GM23248 (cell line): Measurements from ENCODE around the gene LSM3. TPM values are rescaled to one million over a fixed set of nuclear protein-coding genes. Genes with fewer than 3 reads are reported as not detected.

ENCODE experiments used
- DNase-seq: peaks from one replicate; pipeline ENCODE4 v3.0.0-alpha.2; 2015
- H2AFZ ChIP-seq: fragments of 200-600 bp; sonication (generic); 2 replicates; pipeline ENCODE4 v1.6.1; 2016; ENCODE audit warnings: antibody characterized with exemption
- H3F3A ChIP-seq: fragments of 200-600 bp; sonication (generic); 2 replicates; pipeline ENCODE4 v1.6.1; 2016; ENCODE audit warnings: mild to moderate bottlenecking, antibody characterized with exemption, mixed run types; ENCODE audit not compliant: insufficient read depth
- H3K27ac ChIP-seq: fragments of 200-600 bp; sonication (generic); 2 replicates; pipeline ENCODE4 v1.5.1; 2016; ENCODE audit warnings: mild to moderate bottlenecking
- H3K27me3 ChIP-seq: fragments of 200-600 bp; sonication (generic); replicated peaks from 2 replicates; pipeline ENCODE4 v1.6.1; 2016; ENCODE audit warnings: mild to moderate bottlenecking; ENCODE audit not compliant: insufficient read depth
- H3K36me3 ChIP-seq: fragments of 200-600 bp; sonication (generic); 2 replicates; pipeline ENCODE4 v1.6.1; 2016; ENCODE audit warnings: low read depth, mild to moderate bottlenecking
- H3K4me1 ChIP-seq: fragments of 200-600 bp; sonication (generic); 2 replicates; pipeline ENCODE4 v1.6.1; 2016; ENCODE audit warnings: mild to moderate bottlenecking; ENCODE audit not compliant: insufficient read depth
- H3K4me2 ChIP-seq: fragments of 200-600 bp; sonication (generic); one replicate; pipeline ENCODE4 v1.6.1; 2016; ENCODE audit warnings: mild to moderate bottlenecking; ENCODE audit not compliant: unreplicated experiment
- H3K4me3 ChIP-seq: fragments of 200-600 bp; sonication (generic); 2 replicates; pipeline ENCODE4 v1.5.1; 2016; ENCODE audit warnings: mild to moderate bottlenecking
- H3K79me2 ChIP-seq: fragments of 200-600 bp; sonication (generic); 2 replicates; pipeline ENCODE4 v1.6.1; 2016; ENCODE audit warnings: mild to moderate bottlenecking; ENCODE audit not compliant: insufficient read depth
- H3K9ac ChIP-seq: fragments of 200-600 bp; sonication (generic); 2 replicates; pipeline ENCODE4 v1.6.1; 2016; ENCODE audit warnings: mild to moderate bottlenecking
- H3K9me2 ChIP-seq: fragments of 200-600 bp; sonication (generic); 2 replicates; pipeline ENCODE4 v1.6.1; 2016; ENCODE audit warnings: mixed run types, mild to moderate bottlenecking, moderate library complexity; ENCODE audit not compliant: insufficient read depth
- H3K9me3 ChIP-seq: fragments of 200-600 bp; sonication (generic); one replicate; pipeline ENCODE4 v1.6.1; 2017; ENCODE audit warnings: low read depth
- H4K20me1 ChIP-seq: fragments of 200-600 bp; sonication (generic); 2 replicates; pipeline ENCODE4 v1.6.0; 2016; ENCODE audit not compliant: insufficient read depth
- EZH2 ChIP-seq: fragments of 200-600 bp; sonication (generic); IDR thresholded peaks from 2 replicates; pipeline ENCODE4 v1.6.1; 2018; ENCODE audit warnings: antibody characterized with exemption, mild to moderate bottlenecking; ENCODE audit not compliant: insufficient read depth, poor library complexity, severe bottlenecking
- EZH2phosphoT487 ChIP-seq: fragments of 200-600 bp; sonication (generic); IDR thresholded peaks from 2 replicates; pipeline ENCODE4 v1.6.1; 2018; ENCODE audit warnings: antibody characterized with exemption, moderate library complexity, mild to moderate bottlenecking, low read depth; ENCODE audit not compliant: insufficient read depth
- whole genome bisulfite sequencing, 2 experiments: methylation state at CpG; one replicate each; pipeline ENCODE4 v1.1.6; 2015 to 2017; ENCODE audit warnings: low lambda C conversion rate in 2 of 2, low coverage in 1 of 2; ENCODE audit errors: missing lambda C conversion rate in 2 of 2; 5-methylcytosine and 5-hydroxymethylcytosine counted together
- in situ Hi-C: fragments of 300-500 bp; cut with MboI; formaldehyde crosslinking; loops from 2 replicates; pipeline ENCODE4 v1.15.0; 2020
- polyA plus RNA-seq: library from polyadenylated mRNA; unstranded; fragments of >200 nt; fragmentation: Nextera tagmentation; extraction: Ambion mirVana; gene quantifications from 2 replicates; pipeline ENCODE4 v1.2.1, GENCODE V29; 2016
- total RNA-seq: library from RNA; depleted of rRNA; stranded (reverse); fragments of >200 nt; shearing (Covaris generic); gene quantifications from 2 replicates; pipeline ENCODE4 v1.2.3, GENCODE V29; 2014

LSM3 gene
- total and polyA plus RNA-seq, 2 experiments from 2014 or later = 9.4 to 32.3 TPM

DNA sequence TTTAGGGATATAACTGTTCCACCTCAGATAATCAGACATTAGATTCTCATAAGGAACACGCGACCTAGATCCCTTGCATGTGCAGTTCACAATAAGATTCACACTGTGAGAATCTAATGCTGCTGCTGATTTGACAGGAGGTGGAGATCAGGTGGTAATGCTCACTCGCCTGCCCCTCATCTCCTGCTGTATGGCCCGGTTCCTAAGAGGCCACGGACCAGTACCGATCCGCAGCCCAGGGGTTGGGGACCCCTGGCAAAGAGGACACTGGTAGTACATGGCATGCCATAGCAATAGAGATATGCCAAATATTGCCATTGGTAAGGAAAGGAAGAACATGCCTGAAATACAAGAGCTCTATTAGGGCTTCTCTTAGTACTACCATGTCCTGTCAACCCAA, 59.7 kb downstream of the LSM3 start:
- Histone ChIP-seq H3F3A (no peaks in the 10 kb centered on the region), H3K27me3 (no peaks in the 10 kb centered on the region), H3K79me2 (no peaks in the 10 kb centered on the region), H2AFZ (no peak overlapping the region), H4K20me1 (no peaks in the 10 kb centered on the region), H3K36me3 (no peaks in the 10 kb centered on the region), H3K4me1 (peaks cover 4% of the 10 kb centered on the region; the same call in 1 of the 2 replicates), H3K4me2 (no peak overlapping the region), H3K9me2 (no peaks in the 10 kb centered on the region), H3K27ac (no peak overlapping the region), H3K9ac (no peak overlapping the region), H3K4me3 (no peak overlapping the region), H3K9me3 (no peaks in the 10 kb centered on the region)
- in situ Hi-C loops = no loop called here
- DNase-seq = no peak
- 91% methylated on average over 7 of the region's 7 CpGs for WGBS, 2 experiments
- TF ChIP-seq EZH2 (no peak), EZH2phosphoT487 (no peak)

DNA sequence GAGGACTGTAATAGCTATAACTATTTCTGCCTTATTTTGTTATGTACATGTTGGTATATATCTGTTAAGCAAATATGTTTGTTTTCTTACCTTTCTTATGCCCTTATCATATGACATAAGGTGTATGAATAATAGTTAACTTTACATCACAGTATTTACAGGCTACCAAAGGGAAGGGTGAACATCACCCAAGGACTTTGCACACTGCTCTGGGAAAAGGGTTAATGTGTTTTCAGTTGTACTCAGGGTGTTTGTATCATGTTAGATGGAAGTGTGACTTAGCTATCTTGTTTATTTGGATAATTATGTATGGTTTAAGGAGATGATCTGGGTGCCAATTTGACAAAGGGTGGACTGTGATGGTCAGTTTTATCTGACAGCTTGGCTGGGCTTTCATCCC, 60.3 kb downstream of the LSM3 start:
- H3K27ac ChIP-seq = no peak overlapping the region
- DNase-seq = no peak
- in situ Hi-C loops = no loop called here

DNA sequence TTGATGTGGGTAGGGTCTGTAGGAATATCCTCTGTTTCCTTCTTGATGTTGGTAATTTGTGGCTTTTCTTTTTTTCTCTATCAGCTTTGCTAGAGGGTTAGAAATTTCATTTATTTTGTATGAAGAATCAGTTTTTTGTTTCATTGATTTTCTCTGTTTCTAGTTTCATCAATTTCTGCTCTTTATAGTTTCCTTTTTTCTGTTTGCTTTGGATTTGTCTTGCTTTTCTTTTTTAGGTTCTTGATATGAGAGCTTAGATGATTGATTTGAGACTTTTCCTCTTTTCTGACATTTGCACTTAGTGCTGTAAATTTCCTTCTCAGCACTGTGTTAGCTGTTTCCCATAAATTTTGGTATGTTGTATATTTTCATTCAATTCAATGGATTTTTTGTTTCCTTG, 61.3 kb downstream of the LSM3 start:
- Histone ChIP-seq H3K9ac (no peak overlapping the region), H3K4me3 (no peak overlapping the region), H4K20me1 (no peaks in the 10 kb centered on the region), H3K36me3 (no peaks in the 10 kb centered on the region), H3K9me3 (no peaks in the 10 kb centered on the region), H3K9me2 (no peaks in the 10 kb centered on the region), H3K4me1 (no peaks in the 10 kb centered on the region), H3K79me2 (no peaks in the 10 kb centered on the region), H3K27ac (no peak overlapping the region), H3F3A (no peaks in the 10 kb centered on the region), H3K4me2 (no peak overlapping the region), H2AFZ (no peak overlapping the region), H3K27me3 (no peaks in the 10 kb centered on the region)
- TF ChIP-seq EZH2phosphoT487 (no peak), EZH2 (no peak)
- no peak for DNase-seq
- in situ Hi-C loops = no loop called here

More for the DNA sequence above, 60.3 kb downstream of the LSM3 start:
- no peak overlapping the region for H2AFZ ChIP-seq
- no peaks in the 10 kb centered on the region for H3F3A ChIP-seq
- H3K4me2 ChIP-seq = no peak overlapping the region
- H3K4me1 ChIP-seq = peaks cover 4% of the 10 kb centered on the region; the same call in 1 of the 2 replicates
- no peaks in the 10 kb centered on the region for H3K9me2 ChIP-seq
- no peak overlapping the region for H3K4me3 ChIP-seq
- TF ChIP-seq EZH2 = no peak
- TF ChIP-seq EZH2phosphoT487 = no peak
- H4K20me1 ChIP-seq = no peaks in the 10 kb centered on the region
- no peaks in the 10 kb centered on the region for H3K27me3 ChIP-seq
- H3K9ac ChIP-seq = no peak overlapping the region
- no peaks in the 10 kb centered on the region for H3K36me3 ChIP-seq
- H3K79me2 ChIP-seq = no peaks in the 10 kb centered on the region
- no peaks in the 10 kb centered on the region for H3K9me3 ChIP-seq

GRCh38 chr3:14240366-14240765, 61.7 kb downstream of the LSM3 start:
- DNase-seq = no peak
- no peaks in the 10 kb centered on the region for H3K79me2 ChIP-seq
- no peak for TF ChIP-seq EZH2
- TF ChIP-seq EZH2phosphoT487 = no peak
- no peak overlapping the region for H3K4me3 ChIP-seq
- no peaks in the 10 kb centered on the region for H3K9me3 ChIP-seq
- no peaks in the 10 kb centered on the region for H3K4me1 ChIP-seq
- H3K27me3 ChIP-seq = no peaks in the 10 kb centered on the region
- in situ Hi-C loops = no loop called here
- no peak overlapping the region for H2AFZ ChIP-seq
- H3K36me3 ChIP-seq = no peaks in the 10 kb centered on the region
- H3F3A ChIP-seq = no peaks in the 10 kb centered on the region
- no peak overlapping the region for H3K4me2 ChIP-seq
- H3K27ac ChIP-seq = no peak overlapping the region
- no peak overlapping the region for H3K9ac ChIP-seq
- H4K20me1 ChIP-seq = no peaks in the 10 kb centered on the region
- 68 to 70% methylated on average over 4 of the region's 4 CpGs for WGBS, 2 experiments
- H3K9me2 ChIP-seq = no peaks in the 10 kb centered on the region

DNA sequence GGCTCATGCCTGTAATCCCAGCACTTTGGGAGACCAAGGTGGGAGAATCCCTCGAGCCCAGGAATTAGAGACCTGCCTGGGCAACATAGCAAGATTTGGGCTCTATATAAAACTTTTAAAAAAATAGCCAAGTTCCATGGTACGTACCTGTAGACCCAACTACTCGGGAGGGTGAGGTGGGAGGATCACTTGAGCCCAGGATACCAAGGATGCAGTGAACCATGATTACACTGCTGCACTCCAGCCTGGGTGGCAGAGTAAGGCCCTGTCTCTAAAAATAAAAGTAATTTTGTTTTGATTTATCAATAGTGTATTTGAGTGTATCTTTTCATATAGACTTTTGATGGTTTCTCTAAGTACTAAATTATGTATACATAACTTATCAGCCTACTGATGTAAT, 63.1 kb downstream of the LSM3 start:
- no peak overlapping the region for H3K9ac ChIP-seq
- no peaks in the 10 kb centered on the region for H3K9me2 ChIP-seq
- no peaks in the 10 kb centered on the region for H3K79me2 ChIP-seq
- 78 to 84% methylated on average over 3 of the region's 3 CpGs for WGBS, 2 experiments
- TF ChIP-seq EZH2 (no peak), EZH2phosphoT487 (no peak)
- H3K36me3 ChIP-seq = no peaks in the 10 kb centered on the region
- no peak overlapping the region for H3K4me2 ChIP-seq
- no peaks in the 10 kb centered on the region for H3K27me3 ChIP-seq
- DNase-seq = no peak
- no peak overlapping the region for H2AFZ ChIP-seq
- H4K20me1 ChIP-seq = no peaks in the 10 kb centered on the region
- H3K4me1 ChIP-seq = no peaks in the 10 kb centered on the region
- in situ Hi-C loops = no loop called here
- H3K9me3 ChIP-seq = no peaks in the 10 kb centered on the region
- no peaks in the 10 kb centered on the region for H3F3A ChIP-seq
- H3K27ac ChIP-seq = no peak overlapping the region
- H3K4me3 ChIP-seq = no peak overlapping the region
